Gastroesophageal sphincter (tissue), 4 donors: ENCODE results near the gene SYCP2L. TPM values are rescaled to one million over a fixed set of nuclear protein-coding genes. Genes with fewer than 3 reads are reported as not detected.

Experiments
- ATAC-seq: fragments of 150-250 bp; one replicate; pipeline ENCODE4 v1.9.1; 2016; ENCODE audit warnings: mild to moderate bottlenecking, moderate library complexity
- H3K27ac ChIP-seq, 4 donors: fragments of 200-600 bp; sonication (generic) in 3 of 4; 1 replicate in 3 of 4; 2 replicates in 1 of 4; pipeline ENCODE4 v1.5.1; 2016 to 2019
- H3K27me3 ChIP-seq: fragments of 200-600 bp; sonication (generic); one replicate; pipeline ENCODE4 v1.5.1; 2019
- H3K36me3 ChIP-seq, 2 donors: fragments of 200-600 bp; sonication (generic); one replicate each; pipeline ENCODE4 v1.5.1; 2019; ENCODE audit warnings: control low read depth in 1 of 2
- H3K4me1 ChIP-seq, 3 donors: fragments of 200-600 bp; sonication (generic); 1 replicate in 2 of 3; 2 replicates in 1 of 3; pipeline ENCODE4 v1.5.1; 2016 to 2019; ENCODE audit warnings: control low read depth in 2 of 3
- H3K4me3 ChIP-seq, 2 donors: fragments of 200-600 bp; sonication (generic); one replicate each; pipeline ENCODE4 v1.5.1; 2019; ENCODE audit warnings: mild to moderate bottlenecking in 1 of 2, moderate library complexity in 1 of 2
- H3K9me3 ChIP-seq, 3 donors: fragments of 200-600 bp; sonication (generic); one replicate each; pipeline ENCODE4 v1.5.1; 2017 to 2019; ENCODE audit warnings: control low read depth in 2 of 3
- EP300 ChIP-seq: sonication (generic); formaldehyde crosslinking; IDR thresholded peaks from one replicate; pipeline ENCODE4 v1.6.1; 2017; ENCODE audit warnings: antibody characterized with exemption, mild to moderate bottlenecking
- POLR2A ChIP-seq, 2 donors: fragments of 450-650 bp; IDR thresholded peaks; one replicate each; pipeline ENCODE4 v1.6.1; 2017; ENCODE audit warnings: antibody characterized with exemption in 2 of 2, mild to moderate bottlenecking in 2 of 2, moderate library complexity in 1 of 2
- POLR2AphosphoS5 ChIP-seq: sonication (generic); formaldehyde crosslinking; IDR thresholded peaks from one replicate; pipeline ENCODE4 v1.6.1; 2017; ENCODE audit warnings: antibody characterized with exemption
- WGBS, 2 donors: methylation state at CpG; one replicate each; pipeline ENCODE4 v1.1.5; 2018; ENCODE audit warnings: low coverage in 1 of 2; 5-methylcytosine and 5-hydroxymethylcytosine counted together
- total RNA-seq, 4 donors: library from RNA; depleted of rRNA; stranded (reverse); fragments of >200 nt; gene quantifications; one replicate each; pipeline ENCODE4 v1.1.0, GENCODE V29; 2016
- TF ChIP-seq, protein P1 (sequence below), 4 experiments: fragments of 200-600 bp in 2 of 4; fragments of 450-650 bp in 2 of 4; sonication (generic) in 1 of 4; IDR thresholded peaks; one replicate each; pipeline ENCODE4 v1.5.1; 2017 to 2019; ENCODE audit warnings: antibody characterized with exemption in 4 of 4, mild to moderate bottlenecking in 2 of 4, moderate library complexity in 2 of 4

SYCP2L gene
- total RNA-seq, 4 donors from 2014 or later = 0.40 to 5.7 (median 1.6) TPM

DNA sequence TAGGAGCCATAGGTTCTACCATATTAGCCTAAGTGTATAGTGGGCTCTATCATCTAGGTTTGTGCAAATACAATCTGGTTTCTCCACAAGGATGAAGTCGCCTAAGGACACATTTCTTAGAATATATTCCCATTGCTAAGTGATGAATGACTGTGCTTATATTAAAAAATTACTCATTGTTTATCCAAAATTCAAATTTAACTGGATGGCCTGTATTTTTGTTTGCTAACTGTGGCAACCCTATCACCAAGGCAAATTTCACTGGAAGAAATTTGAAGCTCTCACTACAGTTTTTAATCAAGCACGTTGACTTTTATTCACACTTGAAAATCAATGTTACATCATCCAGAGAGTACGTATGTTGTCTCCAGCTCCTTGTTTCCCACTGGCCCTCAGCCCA lies 18.9 kb upstream of the SYCP2L start:
- 70 to 84% methylated on average over 3 of the region's 3 CpGs for WGBS, 2 donors
- H3K36me3 ChIP-seq = no peaks in the 10 kb centered on the region
- H3K27me3 ChIP-seq = no peaks in the 10 kb centered on the region
- no peaks in the 10 kb centered on the region for H3K9me3 ChIP-seq
- H3K27ac ChIP-seq = no peak overlapping the region
- TF ChIP-seq POLR2A (IDR thresholded peaks at IDR 0.05) (no peak), EP300 (no peak), POLR2AphosphoS5 (no peak)
- TF ChIP-seq, protein P1, sequence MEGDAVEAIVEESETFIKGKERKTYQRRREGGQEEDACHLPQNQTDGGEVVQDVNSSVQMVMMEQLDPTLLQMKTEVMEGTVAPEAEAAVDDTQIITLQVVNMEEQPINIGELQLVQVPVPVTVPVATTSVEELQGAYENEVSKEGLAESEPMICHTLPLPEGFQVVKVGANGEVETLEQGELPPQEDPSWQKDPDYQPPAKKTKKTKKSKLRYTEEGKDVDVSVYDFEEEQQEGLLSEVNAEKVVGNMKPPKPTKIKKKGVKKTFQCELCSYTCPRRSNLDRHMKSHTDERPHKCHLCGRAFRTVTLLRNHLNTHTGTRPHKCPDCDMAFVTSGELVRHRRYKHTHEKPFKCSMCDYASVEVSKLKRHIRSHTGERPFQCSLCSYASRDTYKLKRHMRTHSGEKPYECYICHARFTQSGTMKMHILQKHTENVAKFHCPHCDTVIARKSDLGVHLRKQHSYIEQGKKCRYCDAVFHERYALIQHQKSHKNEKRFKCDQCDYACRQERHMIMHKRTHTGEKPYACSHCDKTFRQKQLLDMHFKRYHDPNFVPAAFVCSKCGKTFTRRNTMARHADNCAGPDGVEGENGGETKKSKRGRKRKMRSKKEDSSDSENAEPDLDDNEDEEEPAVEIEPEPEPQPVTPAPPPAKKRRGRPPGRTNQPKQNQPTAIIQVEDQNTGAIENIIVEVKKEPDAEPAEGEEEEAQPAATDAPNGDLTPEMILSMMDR (IDR thresholded peaks at IDR 0.05) = no peak
- no peaks in the 10 kb centered on the region for H3K4me1 ChIP-seq
- no peak for ATAC-seq
- H3K4me3 ChIP-seq = no peak overlapping the region

DNA sequence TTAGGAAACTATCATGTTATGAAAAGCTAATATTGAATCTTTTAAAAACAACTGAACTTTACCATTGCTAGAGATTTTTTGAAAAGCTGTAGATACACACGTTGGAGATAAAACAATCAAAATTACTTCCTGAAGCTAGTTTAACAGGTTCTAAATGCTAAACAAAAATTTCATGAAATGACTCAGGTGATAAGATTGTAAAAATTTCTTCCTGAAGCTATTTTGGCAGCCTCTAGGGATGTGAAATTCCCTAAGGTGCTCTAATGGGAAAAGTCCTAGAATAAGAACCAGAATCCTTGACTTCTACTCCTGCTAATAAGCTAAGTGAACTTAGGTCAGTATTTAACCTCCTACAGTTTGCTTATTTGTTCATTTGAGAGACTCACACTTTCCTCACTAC lies 13.5 kb upstream of the SYCP2L start:
- Histone ChIP-seq H3K4me3 (no peak overlapping the region), H3K4me1 (no peaks in the 10 kb centered on the region), H3K9me3 (no peaks in the 10 kb centered on the region), H3K27me3 (no peaks in the 10 kb centered on the region), H3K27ac (no peak overlapping the region), H3K36me3 (no peaks in the 10 kb centered on the region)
- TF ChIP-seq EP300 = no peak
- TF ChIP-seq, protein P1 (IDR thresholded peaks at IDR 0.05) = no peak
- no peak for TF ChIP-seq POLR2AphosphoS5
- no peak for TF ChIP-seq POLR2A (IDR thresholded peaks at IDR 0.05)
- 31 to 86% methylated on average over 1 of the region's 1 CpG for WGBS, 2 donors
- no peak for ATAC-seq

DNA sequence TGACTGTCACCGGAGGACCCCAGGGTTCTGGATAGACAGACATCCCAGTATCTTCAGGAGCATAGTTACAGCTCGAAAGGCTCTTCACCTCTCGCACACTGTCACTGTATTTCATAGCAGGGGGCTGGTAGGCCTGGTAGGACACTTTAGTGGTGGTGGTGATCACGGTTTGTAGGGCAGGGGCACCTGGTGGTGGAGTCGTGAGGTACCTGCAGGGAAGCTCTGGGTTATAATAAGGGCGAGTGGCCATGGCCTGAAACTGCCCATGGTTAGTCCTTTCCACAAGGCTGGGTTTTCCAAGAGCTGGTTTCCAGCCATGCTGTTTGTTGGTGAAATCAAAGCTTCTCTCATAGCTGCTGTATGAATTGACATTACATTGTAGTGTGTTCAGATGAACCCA lies 12.6 kb upstream of the SYCP2L start:
- ATAC-seq = no peak
- TF ChIP-seq, protein P1 (IDR thresholded peaks at IDR 0.05) = no peak
- TF ChIP-seq EP300 = no peak
- no peak for TF ChIP-seq POLR2A (IDR thresholded peaks at IDR 0.05)
- TF ChIP-seq POLR2AphosphoS5 = no peak
- 83% methylated on average over 2 of the region's 6 CpGs; no CpG with 5 or more reads in 1 of the 2 donors for whole genome bisulfite sequencing, 2 donors

DNA sequence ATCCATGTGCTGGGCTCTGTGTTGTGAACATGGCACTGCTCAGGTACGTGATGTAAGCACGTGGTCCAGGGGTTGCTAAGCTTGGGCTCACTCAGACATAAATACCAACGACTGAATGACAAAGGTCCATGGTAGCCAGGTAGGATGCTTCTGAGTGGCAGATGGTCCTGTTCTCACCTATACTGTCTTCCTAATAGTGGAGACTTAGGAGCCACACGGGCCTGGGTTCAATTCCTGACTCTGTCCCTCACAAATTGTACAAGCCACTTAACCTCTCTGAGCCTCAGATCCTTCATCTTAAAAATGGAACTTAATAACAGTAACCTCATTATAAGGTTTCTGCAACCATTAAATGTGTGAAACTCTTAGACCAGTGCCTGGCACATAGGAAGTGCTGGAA lies 11.8 kb upstream of the SYCP2L start:
- WGBS, 2 donors = 87 to 94% methylated on average over 3 to 4 of the region's 4 CpGs
- no peak for ATAC-seq
- H3K27ac ChIP-seq = no peak overlapping the region
- no peak overlapping the region for H3K4me3 ChIP-seq
- H3K27me3 ChIP-seq = peaks cover 5% of the 10 kb centered on the region
- no peaks in the 10 kb centered on the region for H3K4me1 ChIP-seq
- TF ChIP-seq POLR2A (IDR thresholded peaks at IDR 0.05) = no peak
- TF ChIP-seq, protein P1 (IDR thresholded peaks at IDR 0.05) = no peak
- no peak for TF ChIP-seq EP300
- TF ChIP-seq POLR2AphosphoS5 = no peak
- no peaks in the 10 kb centered on the region for H3K9me3 ChIP-seq
- H3K36me3 ChIP-seq = no peaks in the 10 kb centered on the region

More for the DNA sequence above, 12.6 kb upstream of the SYCP2L start:
- Histone ChIP-seq H3K4me3 (no peak overlapping the region), H3K9me3 (no peaks in the 10 kb centered on the region), H3K27ac (no peak overlapping the region), H3K4me1 (no peaks in the 10 kb centered on the region), H3K36me3 (no peaks in the 10 kb centered on the region), H3K27me3 (no peaks in the 10 kb centered on the region)

DNA sequence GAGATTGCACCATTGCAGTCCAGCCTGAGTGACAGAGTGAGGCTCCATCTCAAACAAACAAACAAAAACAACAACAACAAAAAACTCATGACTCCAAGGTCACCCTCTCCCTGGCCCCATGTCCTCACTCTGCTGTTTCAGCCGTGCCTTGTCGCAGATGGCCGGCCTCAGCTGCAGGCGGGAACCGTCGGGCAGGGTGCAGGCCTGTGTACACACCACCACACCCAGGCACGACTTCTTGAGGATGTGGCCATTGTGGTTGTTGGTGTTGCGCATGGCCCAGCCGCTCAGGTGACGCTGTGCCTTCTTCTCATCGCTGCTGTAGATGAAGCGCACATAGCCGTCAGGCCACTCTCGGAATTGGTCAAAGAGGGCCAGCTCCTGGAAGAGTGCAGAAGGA lies 9.8 kb upstream of the SYCP2L start:
- 90 to 92% methylated on average over 2 to 10 of the region's 14 CpGs for WGBS, 2 donors

More for the DNA sequence above, 9.8 kb upstream of the SYCP2L start:
- TF ChIP-seq, protein P1 (IDR thresholded peaks at IDR 0.05) = no peak
- TF ChIP-seq POLR2A (IDR thresholded peaks at IDR 0.05) (no peak), EP300 (no peak), POLR2AphosphoS5 (no peak)
- H3K27me3 ChIP-seq = peaks cover 25% of the 10 kb centered on the region
- no peaks in the 10 kb centered on the region for H3K36me3 ChIP-seq
- ATAC-seq = no peak
- H3K4me3 ChIP-seq = no peak overlapping the region
- peaks cover 0 to 5% (median 0%) of the 10 kb centered on the region in 3 donors for H3K4me1 ChIP-seq
- H3K27ac ChIP-seq = no peak overlapping the region
- H3K9me3 ChIP-seq = no peaks in the 10 kb centered on the region
